Right atrium auricular region (tissue), 2 donors: ENCODE measurements around the gene PHACTR1. TPM values are rescaled to one million over a fixed set of nuclear protein-coding genes. Genes with fewer than 3 reads are reported as not detected.

ENCODE experiments used
- DNase-seq: peaks from one replicate; pipeline ENCODE4 v3.0.0-alpha.2; 2019; ENCODE audit warnings: low spot score
- H3K27ac ChIP-seq, 2 donors: fragments of 200-600 bp; sonication (generic); 1 replicate in 1 of 2; 2 replicates in 1 of 2; pipeline ENCODE4 v1.5.1; 2016 to 2019
- H3K27me3 ChIP-seq, 2 donors: fragments of 200-600 bp; sonication (generic); one replicate each; pipeline versions ENCODE4 v1.5.1 to v1.6.0; 2017 to 2019
- H3K36me3 ChIP-seq: fragments of 200-600 bp; sonication (generic); one replicate; pipeline ENCODE4 v1.5.1; 2016
- H3K4me1 ChIP-seq, 2 donors: fragments of 200-600 bp; sonication (generic); one replicate each; pipeline versions ENCODE4 v1.5.1 to v1.6.0; 2017 to 2019
- H3K4me3 ChIP-seq, 2 donors: fragments of 200-600 bp; sonication (generic); 1 replicate in 1 of 2; 2 replicates in 1 of 2; pipeline ENCODE4 v1.5.1; 2017 to 2019; ENCODE audit warnings: mild to moderate bottlenecking in 1 of 2, moderate library complexity in 1 of 2
- H3K9me3 ChIP-seq, 2 donors: fragments of 200-600 bp; sonication (generic); one replicate each; pipeline ENCODE4 v1.5.1; 2019
- total RNA-seq, 2 donors: library from RNA; depleted of rRNA; stranded (reverse); fragments of >200 nt; gene quantifications; one replicate each; pipeline ENCODE4 v1.1.0, GENCODE V29; 2016
- TF ChIP-seq, protein P1 (sequence below), 2 donors: fragments of 200-600 bp; sonication (generic); IDR thresholded peaks; one replicate each; pipeline ENCODE4 v1.5.1; 2019; ENCODE audit warnings: antibody characterized with exemption in 2 of 2

The PHACTR1 gene
- total RNA-seq, 2 donors from 2014 or later, result 19.1 to 46.0 TPM

DNA sequence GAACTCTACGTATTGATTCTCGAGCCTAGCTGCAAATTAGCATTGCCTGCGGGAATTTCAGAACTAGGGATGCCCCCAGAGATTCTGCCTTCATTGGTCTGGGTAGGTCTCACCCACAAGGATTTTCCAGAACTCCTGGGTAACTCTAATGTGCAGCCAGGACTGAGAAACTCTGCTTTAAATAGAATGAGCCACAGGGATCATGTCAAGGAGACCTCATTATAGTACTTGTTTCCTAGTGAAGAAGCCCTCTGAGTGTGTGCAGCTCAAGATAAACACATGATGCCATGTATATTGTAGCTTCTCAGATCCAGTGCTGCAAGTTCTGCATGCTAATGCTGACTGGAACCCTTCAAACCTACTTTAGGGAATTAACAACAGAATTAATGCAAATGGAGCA, 179.2 kb downstream of the PHACTR1 start:
- Histone ChIP-seq H3K36me3 (no peaks in the 10 kb centered on the region), H3K27ac (no peak overlapping the region)

DNA sequence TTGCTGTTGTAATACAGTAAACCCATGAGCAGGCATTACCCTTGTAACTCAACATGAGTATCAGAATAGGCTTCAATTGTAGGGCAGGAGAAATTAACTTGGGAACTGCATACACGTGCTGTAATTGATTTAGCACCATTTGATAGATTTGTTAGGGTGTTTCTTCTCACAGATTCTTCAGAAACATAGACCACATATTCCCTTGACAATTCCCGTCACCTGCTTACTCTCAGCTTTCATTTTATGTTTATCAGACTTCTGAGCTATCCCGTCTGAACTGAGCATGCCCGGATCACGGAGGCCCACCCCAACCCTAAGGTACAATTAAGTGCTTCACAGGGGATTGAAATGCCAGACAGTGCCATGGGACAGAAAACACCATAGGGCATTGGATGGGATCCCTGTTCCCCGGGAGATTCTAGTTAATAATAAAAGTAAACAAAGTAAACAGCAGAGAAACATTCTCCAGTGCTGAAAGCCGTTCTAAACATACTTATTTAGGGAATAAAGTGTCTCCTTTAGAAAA, 179.7 kb downstream of the PHACTR1 start:
- H3K27ac ChIP-seq, result no peak overlapping the region
- TF ChIP-seq, protein P1, sequence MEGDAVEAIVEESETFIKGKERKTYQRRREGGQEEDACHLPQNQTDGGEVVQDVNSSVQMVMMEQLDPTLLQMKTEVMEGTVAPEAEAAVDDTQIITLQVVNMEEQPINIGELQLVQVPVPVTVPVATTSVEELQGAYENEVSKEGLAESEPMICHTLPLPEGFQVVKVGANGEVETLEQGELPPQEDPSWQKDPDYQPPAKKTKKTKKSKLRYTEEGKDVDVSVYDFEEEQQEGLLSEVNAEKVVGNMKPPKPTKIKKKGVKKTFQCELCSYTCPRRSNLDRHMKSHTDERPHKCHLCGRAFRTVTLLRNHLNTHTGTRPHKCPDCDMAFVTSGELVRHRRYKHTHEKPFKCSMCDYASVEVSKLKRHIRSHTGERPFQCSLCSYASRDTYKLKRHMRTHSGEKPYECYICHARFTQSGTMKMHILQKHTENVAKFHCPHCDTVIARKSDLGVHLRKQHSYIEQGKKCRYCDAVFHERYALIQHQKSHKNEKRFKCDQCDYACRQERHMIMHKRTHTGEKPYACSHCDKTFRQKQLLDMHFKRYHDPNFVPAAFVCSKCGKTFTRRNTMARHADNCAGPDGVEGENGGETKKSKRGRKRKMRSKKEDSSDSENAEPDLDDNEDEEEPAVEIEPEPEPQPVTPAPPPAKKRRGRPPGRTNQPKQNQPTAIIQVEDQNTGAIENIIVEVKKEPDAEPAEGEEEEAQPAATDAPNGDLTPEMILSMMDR (IDR thresholded peaks at IDR 0.05), result no peak

More for the DNA sequence above, 179.2 kb downstream of the PHACTR1 start:
- H3K4me1 ChIP-seq, result no peaks in the 10 kb centered on the region
- no peak overlapping the region for H3K4me3 ChIP-seq
- TF ChIP-seq, protein P1 (IDR thresholded peaks at IDR 0.05), result no peak
- H3K27me3 ChIP-seq, result no peaks in the 10 kb centered on the region
- H3K9me3 ChIP-seq, result peaks cover 0 to 9% of the 10 kb centered on the region in 2 donors
- no peak for DNase-seq

DNA sequence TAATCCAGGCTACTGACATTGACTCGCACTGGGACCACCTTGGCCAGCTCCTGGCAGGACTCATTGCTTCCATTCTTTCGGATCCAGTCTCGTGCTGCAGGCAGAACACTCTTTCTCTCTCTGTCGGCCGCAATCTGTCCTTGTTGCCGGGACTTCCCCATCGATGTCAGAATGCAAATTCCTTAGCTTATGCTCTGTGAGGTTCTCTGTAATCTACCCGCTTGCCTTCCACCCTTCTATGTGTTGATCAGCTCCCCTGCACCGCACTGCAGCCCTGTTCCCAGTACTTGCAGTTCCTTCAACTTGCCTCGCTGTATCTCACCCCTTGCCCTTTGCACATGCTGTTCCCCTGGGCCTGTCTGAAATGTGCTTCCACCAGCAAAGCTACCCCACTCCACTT, 182.0 kb downstream of the PHACTR1 start:
- H3K9me3 ChIP-seq, result no peaks in the 10 kb centered on the region
- DNase-seq, result no peak
- H3K4me3 ChIP-seq, result no peak overlapping the region
- no peaks in the 10 kb centered on the region for H3K36me3 ChIP-seq
- TF ChIP-seq, protein P1 (IDR thresholded peaks at IDR 0.05), result no peak
- no peaks in the 10 kb centered on the region for H3K27me3 ChIP-seq
- H3K27ac ChIP-seq, result no peak overlapping the region
- H3K4me1 ChIP-seq, result peaks cover 0 to 10% of the 10 kb centered on the region in 2 donors

More for the DNA sequence above, 179.7 kb downstream of the PHACTR1 start:
- Histone ChIP-seq H3K4me1 (no peaks in the 10 kb centered on the region), H3K9me3 (peaks cover 0 to 9% of the 10 kb centered on the region in 2 donors), H3K4me3 (no peak overlapping the region), H3K27me3 (no peaks in the 10 kb centered on the region), H3K36me3 (no peaks in the 10 kb centered on the region)
- no peak for DNase-seq

DNA sequence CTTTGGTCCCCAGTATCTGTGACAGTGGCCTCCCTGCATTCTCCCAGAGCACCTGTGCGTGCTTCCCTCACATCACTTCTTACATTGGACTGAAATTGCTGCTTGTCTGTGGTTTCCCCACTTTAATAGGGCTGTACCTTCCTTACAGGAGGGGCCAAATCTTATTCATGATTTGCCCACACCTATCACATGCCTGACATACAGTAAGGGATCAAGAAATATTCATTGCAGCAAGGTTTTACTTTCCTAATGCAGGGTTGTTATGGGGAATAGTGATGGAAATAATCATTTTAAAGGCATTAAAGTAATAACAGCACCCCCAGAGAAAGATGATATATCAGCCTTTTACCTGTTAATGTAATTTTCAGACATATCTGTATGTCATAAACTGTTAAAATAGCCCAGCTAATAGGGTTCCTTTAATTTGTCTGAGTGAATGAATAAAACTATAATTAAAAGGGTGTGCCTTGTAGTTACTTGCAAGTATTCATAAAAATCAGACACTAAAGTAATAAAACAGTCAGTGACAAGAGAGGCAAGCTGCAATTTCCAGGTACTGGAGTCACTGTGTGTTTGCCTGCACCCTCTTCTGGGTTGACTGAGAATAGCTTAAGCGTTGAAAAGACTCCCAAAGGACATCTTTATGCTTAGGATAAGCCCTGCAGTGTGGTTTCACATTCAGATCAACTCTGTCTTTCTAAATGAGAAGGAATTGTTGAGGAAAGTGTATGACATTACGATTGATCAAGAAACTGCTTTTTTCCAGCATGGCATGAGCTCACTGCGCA, 182.7 kb downstream of the PHACTR1 start:
- Histone ChIP-seq H3K27ac (no peak overlapping the region), H3K4me1 (peaks cover 0 to 10% of the 10 kb centered on the region in 2 donors), H3K9me3 (no peaks in the 10 kb centered on the region), H3K4me3 (no peak overlapping the region), H3K27me3 (no peaks in the 10 kb centered on the region), H3K36me3 (no peaks in the 10 kb centered on the region)
- DNase-seq, result no peak
- TF ChIP-seq, protein P1 (IDR thresholded peaks at IDR 0.05), result no peak

DNA sequence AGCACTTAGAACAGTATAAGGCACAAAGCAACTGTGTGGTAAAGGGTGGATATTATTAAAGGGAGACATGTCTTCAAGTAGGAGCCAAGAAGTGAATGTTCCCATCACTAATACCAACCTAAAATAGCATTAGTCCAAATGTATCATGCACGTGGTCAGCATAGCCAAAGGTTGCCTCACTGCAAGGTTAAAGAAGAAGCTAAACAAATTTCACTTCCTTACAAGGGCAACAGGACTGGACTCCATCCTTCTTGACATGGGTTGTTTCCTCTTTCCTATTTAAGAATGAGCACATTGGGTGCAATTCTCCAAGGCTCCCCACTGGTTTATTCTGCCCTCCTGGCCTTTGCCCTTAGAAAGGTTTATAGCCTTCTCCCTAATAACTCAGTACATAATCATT, 186.7 kb downstream of the PHACTR1 start:
- Histone ChIP-seq H3K4me3 (no peak overlapping the region), H3K27me3 (no peaks in the 10 kb centered on the region), H3K36me3 (no peaks in the 10 kb centered on the region), H3K9me3 (no peaks in the 10 kb centered on the region), H3K4me1 (peaks cover 0 to 10% of the 10 kb centered on the region in 2 donors), H3K27ac (no peak overlapping the region)
- DNase-seq, result no peak
- TF ChIP-seq, protein P1 (IDR thresholded peaks at IDR 0.05), result no peak
